Karpas-422 (cell line): ENCODE results near the gene TAX1BP3. TPM values are rescaled to one million over a fixed set of nuclear protein-coding genes. Genes with fewer than 3 reads are reported as not detected.
A peak's percentile ranks its signal among the peaks of the same experiment; 100 is the strongest.

Experiments
- DNase-seq: peaks from one replicate; pipeline ENCODE4 v3.0.0-alpha.2; 2015
- H2AFZ ChIP-seq: fragments of 200-600 bp; sonication (generic); 2 replicates; pipeline ENCODE4 v1.6.1; 2014; ENCODE audit warnings: antibody characterized with exemption, low read length, mixed read lengths
- H3K27ac ChIP-seq: fragments of 200-600 bp; sonication (generic); 2 replicates; pipeline ENCODE4 v1.5.1; 2014; ENCODE audit warnings: mild to moderate bottlenecking, low read length, moderate library complexity
- H3K27me3 ChIP-seq: fragments of 200-600 bp; sonication (generic); 2 replicates; pipeline ENCODE4 v1.6.1; 2014; ENCODE audit warnings: low read length, mixed read lengths
- H3K36me3 ChIP-seq: fragments of 200-600 bp; sonication (generic); 2 replicates; pipeline ENCODE4 v1.6.1; 2014; ENCODE audit warnings: low read length, mixed read lengths; ENCODE audit not compliant: insufficient read depth
- H3K4me1 ChIP-seq: fragments of 200-600 bp; sonication (generic); 2 replicates; pipeline ENCODE4 v1.6.1; 2014; ENCODE audit warnings: mild to moderate bottlenecking, low read length, mixed read lengths
- H3K4me2 ChIP-seq: fragments of 200-600 bp; sonication (generic); 2 replicates; pipeline ENCODE4 v1.6.1; 2014; ENCODE audit warnings: low read length, low read depth, mild to moderate bottlenecking; ENCODE audit not compliant: poor library complexity, severe bottlenecking
- H3K4me3 ChIP-seq: fragments of 200-600 bp; sonication (generic); 2 replicates; pipeline ENCODE4 v1.5.1; 2014; ENCODE audit warnings: mild to moderate bottlenecking, antibody characterized with exemption, low read length, mixed read lengths
- H3K79me2 ChIP-seq: fragments of 200-600 bp; sonication (generic); 2 replicates; pipeline ENCODE4 v1.6.1; 2014; ENCODE audit warnings: mild to moderate bottlenecking, low read length, mixed read lengths
- H3K9ac ChIP-seq: fragments of 200-600 bp; sonication (generic); 2 replicates; pipeline ENCODE4 v1.6.0; 2014; ENCODE audit warnings: low read length
- H3K9me2 ChIP-seq: fragments of 200-600 bp; sonication (generic), shearing (Covaris generic); replicated peaks from 2 replicates; pipeline ENCODE4 v1.6.0; 2014; ENCODE audit warnings: mild to moderate bottlenecking, low read length, moderate library complexity; ENCODE audit not compliant: insufficient read depth
- H3K9me3 ChIP-seq: fragments of 300-700, 200-600 bp; sonication (generic); 2 replicates; pipeline ENCODE4 v1.6.1; 2014; ENCODE audit warnings: low read length, mixed read lengths
- H4K20me1 ChIP-seq: fragments of 200-600 bp; sonication (generic); 2 replicates; pipeline ENCODE4 v1.6.1; 2014; ENCODE audit warnings: mild to moderate bottlenecking, antibody characterized with exemption, low read length, low read depth; ENCODE audit not compliant: insufficient read depth
- total RNA-seq: library from RNA; depleted of rRNA; stranded (reverse); fragments of >200 nt; shearing (Covaris generic); gene quantifications from 2 replicates; pipeline ENCODE4 v1.2.3, GENCODE V29; 2014; ENCODE audit warnings: low replicate concordance

The TAX1BP3 gene
- total RNA-seq, 1 experiment from 2014 or later, result 31.5 TPM

DNA sequence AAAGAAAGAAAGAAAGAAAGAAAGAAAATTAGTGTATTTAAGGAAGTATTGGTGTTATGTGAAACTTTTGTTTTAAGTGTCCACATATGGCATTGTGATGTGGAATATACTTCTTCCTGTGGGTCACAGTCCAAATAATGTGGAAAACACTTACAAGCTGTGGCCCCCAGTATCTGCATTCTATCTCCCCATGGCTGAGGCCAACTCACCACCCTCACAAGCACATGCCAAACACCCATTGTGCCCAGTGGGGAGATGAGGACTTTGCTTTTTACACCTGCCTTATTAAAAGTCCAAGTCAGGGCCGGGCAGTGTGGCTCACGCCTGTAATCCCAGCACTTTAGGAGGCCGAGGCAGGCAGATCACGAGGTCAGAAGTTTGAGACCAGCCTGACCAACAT lies 31.6 kb upstream of the TAX1BP3 start:
- no peak for DNase-seq
- H3K9ac ChIP-seq, result no peak overlapping the region
- H3K27me3 ChIP-seq, result no peaks in the 10 kb centered on the region
- peaks cover 5% of the 10 kb centered on the region for H3K79me2 ChIP-seq
- no peak overlapping the region for H3K4me3 ChIP-seq
- no peaks in the 10 kb centered on the region for H3K36me3 ChIP-seq
- H3K9me3 ChIP-seq, result no peaks in the 10 kb centered on the region
- H3K4me2 ChIP-seq, result no peak overlapping the region
- no peak overlapping the region for H2AFZ ChIP-seq
- H3K9me2 ChIP-seq, result no peaks in the 10 kb centered on the region
- peaks cover 7% of the 10 kb centered on the region for H3K4me1 ChIP-seq
- no peak overlapping the region for H3K27ac ChIP-seq
- no peaks in the 10 kb centered on the region for H4K20me1 ChIP-seq

DNA sequence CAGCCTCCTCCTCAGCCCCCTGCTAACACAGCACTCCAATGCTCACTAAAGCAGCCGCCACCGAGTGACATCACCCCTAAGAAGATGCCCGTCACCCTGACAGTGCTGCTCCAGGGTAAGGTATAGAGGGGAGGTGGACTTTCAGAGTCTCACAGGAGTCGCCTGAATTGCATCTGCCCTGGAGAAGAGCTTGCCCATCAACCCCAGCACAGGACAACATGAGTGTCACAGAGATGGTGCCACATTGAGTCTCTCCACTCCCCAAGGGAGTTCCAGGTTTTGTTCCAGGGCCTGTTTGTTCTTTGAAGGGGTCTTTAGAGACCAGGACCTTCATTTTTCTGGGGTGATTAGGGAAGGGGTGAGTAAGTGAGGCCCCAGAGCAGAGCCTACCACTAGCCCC lies 29.8 kb upstream of the TAX1BP3 start:
- peak; percentile 57 for DNase-seq
- no peaks in the 10 kb centered on the region for H3K27me3 ChIP-seq

DNA sequence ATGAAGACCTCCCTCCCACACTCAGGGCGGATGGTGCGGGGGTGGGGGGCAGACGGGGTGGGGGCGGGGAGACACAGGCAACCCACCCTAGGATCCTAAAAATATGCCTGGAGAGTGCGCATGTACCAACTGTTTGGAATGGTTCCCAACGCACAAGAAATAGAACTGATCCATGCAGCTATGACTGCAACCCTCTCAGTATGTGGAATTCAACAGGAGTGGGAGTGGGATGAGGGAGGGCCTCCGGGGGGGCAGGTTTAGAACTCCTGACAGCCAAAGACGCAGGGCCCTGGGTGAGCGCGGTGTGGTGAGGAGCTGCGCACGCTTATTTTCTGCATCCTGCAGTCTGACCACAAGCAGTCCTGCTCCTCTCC lies 28.7 kb upstream of the TAX1BP3 start:
- Histone ChIP-seq H3K27ac (no peak overlapping the region), H4K20me1 (no peaks in the 10 kb centered on the region; the same call in 1 of the 2 replicates), H3K4me1 (peaks cover 34% of the 10 kb centered on the region)

More for the DNA sequence above, 29.8 kb upstream of the TAX1BP3 start:
- H3K9me2 ChIP-seq, result no peaks in the 10 kb centered on the region
- no peak overlapping the region for H3K4me2 ChIP-seq
- H2AFZ ChIP-seq, result no peak overlapping the region
- no peak overlapping the region for H3K4me3 ChIP-seq
- H3K27ac ChIP-seq, result no peak overlapping the region
- H3K79me2 ChIP-seq, result peaks cover 10% of the 10 kb centered on the region
- no peaks in the 10 kb centered on the region for H4K20me1 ChIP-seq
- H3K4me1 ChIP-seq, result peaks cover 25% of the 10 kb centered on the region
- H3K9ac ChIP-seq, result no peak overlapping the region
- no peaks in the 10 kb centered on the region for H3K36me3 ChIP-seq
- no peaks in the 10 kb centered on the region for H3K9me3 ChIP-seq

DNA sequence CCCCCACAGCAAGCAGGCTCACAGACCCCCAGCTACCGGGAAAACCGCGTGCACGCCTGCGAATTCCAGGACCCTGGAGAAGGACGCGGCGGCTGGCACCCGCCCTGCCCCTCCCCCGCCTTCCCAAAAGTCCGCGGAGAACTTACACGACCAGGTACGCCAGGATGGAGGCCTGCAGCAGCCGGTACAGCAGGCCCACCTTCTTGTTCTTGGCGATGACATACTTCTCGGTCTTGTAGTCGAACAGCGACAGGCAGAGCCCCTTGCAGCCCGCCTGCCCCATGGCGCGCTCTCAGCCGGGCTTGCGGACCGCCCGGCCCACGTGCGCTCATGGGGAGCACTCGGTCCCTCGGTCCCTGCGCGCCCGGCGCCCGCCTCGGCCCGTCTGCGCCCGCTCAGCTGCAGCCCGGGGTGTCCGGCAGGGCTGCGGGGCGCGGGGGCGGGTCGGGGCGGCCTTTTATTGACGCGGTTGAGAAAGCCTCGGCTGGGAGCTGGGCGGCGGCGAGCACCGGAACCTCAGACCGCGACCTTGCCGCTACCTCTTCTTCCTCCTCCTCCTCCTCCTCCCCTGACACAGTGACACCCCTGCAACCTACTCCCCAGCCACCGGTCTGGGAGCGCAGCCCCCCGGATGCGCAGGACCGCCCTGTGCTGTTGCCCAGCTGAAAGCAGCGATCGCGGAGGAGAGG lies 27.5 kb upstream of the TAX1BP3 start, which contains the start of gene P2RX5:
TSS of gene P2RX5 (minus strand) at position 433 of the 689 bp plus-strand sequence. CDS start at position 283, 150 bp downstream.
- Histone ChIP-seq H3K9me2 (no peaks in the 10 kb centered on the region), H3K27ac (peak within 1 kb of the TSS; percentile 85), H2AFZ (peak within 1 kb of the TSS; percentile 21; the same call in 1 of the 2 replicates), H3K79me2 (peaks cover 28% of the 10 kb centered on the region), H4K20me1 (peaks cover 6% of the 10 kb centered on the region), H3K4me1 (peaks cover 44% of the 10 kb centered on the region), H3K4me2 (peak within 1 kb of the TSS; percentile 86), H3K36me3 (no peaks in the 10 kb centered on the region), H3K27me3 (no peaks in the 10 kb centered on the region), H3K4me3 (peak within 1 kb of the TSS; percentile 79), H3K9ac (peak within 1 kb of the TSS; percentile 85), H3K9me3 (no peaks in the 10 kb centered on the region)
- DNase-seq, result peak; percentile 91

More for the DNA sequence above, 28.7 kb upstream of the TAX1BP3 start:
- no peak overlapping the region for H2AFZ ChIP-seq
- no peak overlapping the region for H3K4me3 ChIP-seq
- H3K36me3 ChIP-seq, result no peaks in the 10 kb centered on the region
- no peak overlapping the region for H3K4me2 ChIP-seq
- no peaks in the 10 kb centered on the region for H3K9me3 ChIP-seq
- no peak for DNase-seq
- H3K79me2 ChIP-seq, result peaks cover 18% of the 10 kb centered on the region
- H3K9me2 ChIP-seq, result no peaks in the 10 kb centered on the region
- H3K9ac ChIP-seq, result no peak overlapping the region
- no peaks in the 10 kb centered on the region for H3K27me3 ChIP-seq

DNA sequence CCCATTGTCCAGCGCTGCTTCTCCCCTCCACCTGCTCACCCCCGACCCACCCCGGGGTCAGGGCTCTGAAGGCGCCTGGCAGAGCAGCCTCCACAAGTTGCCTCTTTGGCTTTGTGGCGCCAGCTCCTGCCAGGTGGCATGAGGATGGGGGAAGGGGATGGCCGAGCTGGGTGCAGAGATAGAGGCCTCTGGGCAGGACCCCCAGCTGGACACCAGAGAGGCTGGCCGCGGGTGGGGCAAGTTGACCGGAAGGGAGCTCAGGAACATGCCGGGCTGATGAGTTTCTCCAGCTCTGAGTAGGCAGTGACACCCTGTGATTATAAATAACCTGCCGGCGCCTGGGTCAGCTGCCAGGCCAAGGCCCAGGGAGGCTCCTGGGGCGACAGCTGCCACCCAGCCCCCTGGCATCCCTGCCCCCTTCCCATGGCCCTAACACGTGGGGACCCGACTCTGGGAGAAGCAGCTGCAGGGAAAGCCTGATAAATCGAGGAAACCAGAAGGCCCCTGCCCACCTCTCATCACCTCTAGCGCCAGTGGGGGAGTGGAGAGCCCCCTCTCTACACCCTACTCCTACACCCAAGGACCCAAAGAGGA lies 26.8 kb upstream of the TAX1BP3 start:
- peaks cover 50% of the 10 kb centered on the region for H3K4me1 ChIP-seq
- no peaks in the 10 kb centered on the region for H3K36me3 ChIP-seq
- H3K27me3 ChIP-seq, result no peaks in the 10 kb centered on the region
- peaks cover 10% of the 10 kb centered on the region for H4K20me1 ChIP-seq
- no peaks in the 10 kb centered on the region for H3K9me2 ChIP-seq
- peak overlapping the region; percentile 86 for H3K4me2 ChIP-seq
- H3K9ac ChIP-seq, result peak overlapping the region; percentile 85
- peak; percentile 61 for DNase-seq
- peaks cover 28% of the 10 kb centered on the region for H3K79me2 ChIP-seq
- H3K27ac ChIP-seq, result peak overlapping the region; percentile 85
- peak overlapping the region; percentile 79 for H3K4me3 ChIP-seq
- no peaks in the 10 kb centered on the region for H3K9me3 ChIP-seq
- peak overlapping the region; percentile 21; the same call in 1 of the 2 replicates for H2AFZ ChIP-seq

DNA sequence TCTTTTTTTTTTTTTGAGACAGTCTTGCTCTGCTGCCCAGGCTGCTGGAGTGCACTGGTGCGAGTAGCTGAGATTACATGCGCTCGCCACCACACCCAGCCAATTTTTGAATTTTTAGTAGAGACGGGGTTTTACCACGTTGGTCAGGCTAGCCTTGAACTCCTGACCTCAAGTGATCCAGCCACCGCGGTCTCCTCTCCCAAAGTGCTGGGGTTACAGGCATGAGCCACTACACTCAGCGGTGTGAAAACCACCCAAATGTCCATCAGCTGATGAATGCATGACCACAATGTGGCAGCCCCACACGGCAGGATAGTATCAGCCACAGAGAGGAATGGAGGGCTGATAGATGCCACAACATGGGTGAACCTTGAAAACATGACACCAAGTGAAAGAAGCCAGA lies 25.5 kb upstream of the TAX1BP3 start:
- peak overlapping the region; percentile 85 for H3K27ac ChIP-seq
- no peaks in the 10 kb centered on the region for H3K9me3 ChIP-seq
- H3K27me3 ChIP-seq, result no peaks in the 10 kb centered on the region
- peak overlapping the region; percentile 79; the same call in 1 of the 2 replicates for H3K4me3 ChIP-seq
- no peak overlapping the region for H2AFZ ChIP-seq
- H3K79me2 ChIP-seq, result peaks cover 30% of the 10 kb centered on the region
- no peaks in the 10 kb centered on the region for H3K9me2 ChIP-seq
- H3K9ac ChIP-seq, result peak overlapping the region; percentile 85
- peaks cover 64% of the 10 kb centered on the region for H3K4me1 ChIP-seq
- H4K20me1 ChIP-seq, result peaks cover 13% of the 10 kb centered on the region
- no peaks in the 10 kb centered on the region for H3K36me3 ChIP-seq
- DNase-seq, result peak; percentile 82
- peak overlapping the region; percentile 86 for H3K4me2 ChIP-seq

DNA sequence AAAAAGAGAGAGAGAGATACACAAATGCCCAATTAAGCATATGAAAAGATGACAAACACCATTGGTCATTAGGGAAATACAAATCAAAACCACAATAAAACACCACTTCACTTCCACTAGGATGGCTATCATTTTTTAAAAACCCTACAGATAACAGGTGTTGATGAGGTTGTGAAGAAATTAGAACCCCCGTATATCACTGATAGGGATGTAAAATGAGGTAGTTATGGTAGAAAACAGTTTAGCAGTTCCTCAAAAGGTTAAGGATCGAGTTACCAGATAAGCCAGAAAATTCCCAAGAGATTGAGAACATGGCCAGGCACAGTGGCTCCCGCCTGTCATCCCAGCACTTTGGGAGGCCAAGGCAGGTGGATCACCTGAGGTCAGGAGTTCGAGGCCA lies 24.8 kb upstream of the TAX1BP3 start:
- Histone ChIP-seq H3K27ac (peak overlapping the region; percentile 85), H3K9me2 (no peaks in the 10 kb centered on the region), H2AFZ (no peak overlapping the region), H3K4me3 (no peak overlapping the region), H3K79me2 (peaks cover 30% of the 10 kb centered on the region), H3K4me1 (peaks cover 71% of the 10 kb centered on the region), H4K20me1 (peaks cover 13% of the 10 kb centered on the region), H3K4me2 (peak overlapping the region; percentile 55), H3K27me3 (no peaks in the 10 kb centered on the region), H3K9ac (no peak overlapping the region), H3K9me3 (no peaks in the 10 kb centered on the region), H3K36me3 (no peaks in the 10 kb centered on the region)
- DNase-seq, result peak; percentile 50

DNA sequence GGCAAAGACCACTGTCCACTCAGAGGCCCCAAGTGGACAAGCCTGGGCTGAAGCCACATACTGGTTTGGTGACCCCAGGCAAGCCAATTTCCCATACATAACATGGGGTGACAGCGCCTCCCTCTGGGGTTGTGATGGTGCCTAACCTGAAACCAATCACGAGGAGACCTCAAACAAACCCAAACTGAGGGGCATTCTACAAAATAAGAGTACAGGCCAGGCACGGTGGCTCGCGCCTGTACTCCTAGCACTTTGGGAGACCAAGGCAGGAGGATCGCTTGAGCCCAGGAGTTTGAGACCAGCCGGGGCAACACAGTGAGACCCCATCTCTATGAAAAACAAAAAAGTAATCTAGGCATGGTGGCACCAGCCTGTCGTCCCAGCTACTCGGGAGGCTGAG lies 24.0 kb upstream of the TAX1BP3 start:
- Histone ChIP-seq H3K4me3 (no peak overlapping the region), H3K36me3 (no peaks in the 10 kb centered on the region), H2AFZ (no peak overlapping the region), H3K9ac (no peak overlapping the region), H3K79me2 (peaks cover 30% of the 10 kb centered on the region), H3K9me3 (no peaks in the 10 kb centered on the region), H3K4me1 (peaks cover 75% of the 10 kb centered on the region), H4K20me1 (peaks cover 13% of the 10 kb centered on the region), H3K9me2 (no peaks in the 10 kb centered on the region), H3K27me3 (no peaks in the 10 kb centered on the region), H3K27ac (peak overlapping the region; percentile 85), H3K4me2 (peak overlapping the region; percentile 55)
- peak; percentile 65 for DNase-seq
